Measurements from ENCODE around the gene CYBC1.

The CYBC1 gene

GRCh38 chr17:82410014-82410716 is 40.4 kb downstream of the CYBC1 start:
- no peak for TF ChIP-seq TAF1 (IDR thresholded peaks at IDR 0.05; ENCODE audit: borderline replicate concordance, low read depth, low read length)
- TF ChIP-seq POLR2AphosphoS5 (IDR thresholded peaks at IDR 0.05; ENCODE audit: low read depth, low read length), result no peak
- no peak for TF ChIP-seq POLR2A (IDR thresholded peaks at IDR 0.05; ENCODE audit: low read depth, low read length)
- no peak for FAIRE-seq
- DNase-seq (ENCODE audit: insufficient read length), result no peak

DNA sequence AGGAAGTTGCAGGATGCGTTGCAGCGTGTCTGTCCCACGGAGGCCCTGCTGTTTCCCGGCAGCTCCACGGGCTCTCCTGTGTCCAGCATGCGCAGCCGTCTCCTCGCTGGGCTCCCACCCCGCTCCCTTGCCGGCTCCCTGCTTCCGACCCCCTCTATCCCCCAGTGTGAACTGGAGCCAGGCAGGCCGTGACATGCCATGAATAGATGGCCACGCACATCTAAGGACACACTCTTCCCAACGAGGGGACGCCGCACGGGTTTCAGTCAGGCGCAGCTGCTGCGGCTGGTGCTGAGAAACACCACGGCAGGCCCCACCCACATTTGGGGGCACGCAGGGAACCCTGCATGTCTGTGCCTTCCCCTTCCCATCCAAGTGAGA is 41.6 kb downstream of the CYBC1 start:
- no peak for FAIRE-seq
- no peak for DNase-seq (ENCODE audit: insufficient read length)
- no peak for TF ChIP-seq POLR2A (IDR thresholded peaks at IDR 0.05; ENCODE audit: low read depth, low read length)
- no peak for TF ChIP-seq TAF1 (IDR thresholded peaks at IDR 0.05; ENCODE audit: borderline replicate concordance, low read depth, low read length)
- TF ChIP-seq POLR2AphosphoS5 (IDR thresholded peaks at IDR 0.05; ENCODE audit: low read depth, low read length), result no peak

DNA sequence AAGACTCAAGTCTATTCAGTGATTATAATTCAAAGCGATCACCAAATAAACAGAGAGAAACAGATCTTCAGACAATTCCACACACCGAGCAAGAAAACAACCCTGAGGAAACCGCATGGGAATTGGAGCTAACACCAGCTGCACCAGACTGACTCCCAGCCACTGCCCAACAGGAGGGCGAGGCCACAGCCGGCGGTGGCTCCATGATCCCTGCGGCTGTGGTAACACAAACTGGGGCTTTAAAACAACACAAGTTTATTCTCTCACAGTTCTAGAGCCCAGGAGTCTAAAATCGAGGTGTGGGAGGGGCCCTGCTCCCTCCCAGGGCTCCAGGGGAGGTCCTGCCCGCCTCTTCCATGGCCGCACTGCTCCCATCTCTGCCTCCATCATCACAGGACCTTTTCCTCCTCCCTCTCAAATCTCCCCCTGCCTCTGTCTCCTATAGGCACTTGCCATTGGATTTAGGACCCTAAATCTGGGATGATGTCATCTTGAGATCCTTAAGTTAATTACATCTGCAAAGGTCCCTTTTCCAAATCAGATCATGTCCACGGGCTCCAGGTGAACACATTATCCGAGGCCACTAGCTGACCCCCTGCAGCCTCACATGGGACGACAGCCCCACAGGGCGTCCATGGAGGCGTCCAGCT is 42.1 kb downstream of the CYBC1 start:
- FAIRE-seq, result no peak
- TF ChIP-seq TAF1 (IDR thresholded peaks at IDR 0.05; ENCODE audit: borderline replicate concordance, low read depth, low read length) (no peak), POLR2AphosphoS5 (IDR thresholded peaks at IDR 0.05; ENCODE audit: low read depth, low read length) (no peak)
- DNase-seq (ENCODE audit: insufficient read length), result no peak

GRCh38 chr17:82407255-82407654 is 43.3 kb downstream of the CYBC1 start:
- FAIRE-seq, result no peak
- TF ChIP-seq POLR2AphosphoS5 (IDR thresholded peaks at IDR 0.05; ENCODE audit: low read depth, low read length) (no peak), TAF1 (IDR thresholded peaks at IDR 0.05; ENCODE audit: borderline replicate concordance, low read depth, low read length) (no peak), POLR2A (IDR thresholded peaks at IDR 0.05; ENCODE audit: low read depth, low read length) (no peak)
- no peak for DNase-seq (ENCODE audit: insufficient read length)

GRCh38 chr17:82406131-82406671 is 44.4 kb downstream of the CYBC1 start:
- TF ChIP-seq POLR2A (IDR thresholded peaks at IDR 0.05; ENCODE audit: low read depth, low read length) (no peak), POLR2AphosphoS5 (IDR thresholded peaks at IDR 0.05; ENCODE audit: low read depth, low read length) (no peak), TAF1 (IDR thresholded peaks at IDR 0.05; ENCODE audit: borderline replicate concordance, low read depth, low read length) (no peak)
- DNase-seq (ENCODE audit: insufficient read length) (no peak), FAIRE-seq (no peak)

DNA sequence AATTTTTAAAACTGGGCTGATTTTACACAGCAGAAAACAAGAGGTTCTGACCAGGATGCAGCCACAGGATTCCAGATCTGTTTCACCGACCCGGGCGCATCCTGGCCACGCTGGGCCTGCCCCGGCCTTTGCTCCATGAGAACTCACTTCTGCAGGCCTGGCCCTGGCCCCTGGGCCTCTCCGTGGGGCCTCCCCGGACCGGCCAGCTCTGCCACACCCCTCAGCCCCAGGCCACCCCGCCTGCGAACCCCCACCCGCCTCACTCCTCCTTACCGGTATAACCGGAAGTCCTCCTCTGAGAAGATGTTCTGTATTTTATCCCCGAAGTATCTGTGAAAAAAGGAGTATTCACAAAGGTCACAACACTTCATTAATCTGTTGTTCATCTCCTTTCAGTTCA is 45.5 kb downstream of the CYBC1 start:
- no peak for TF ChIP-seq POLR2A (IDR thresholded peaks at IDR 0.05; ENCODE audit: low read depth, low read length)
- TF ChIP-seq TAF1 (IDR thresholded peaks at IDR 0.05; ENCODE audit: borderline replicate concordance, low read depth, low read length), result no peak
- TF ChIP-seq POLR2AphosphoS5 (IDR thresholded peaks at IDR 0.05; ENCODE audit: low read depth, low read length), result no peak
- FAIRE-seq, result no peak
- no peak for DNase-seq (ENCODE audit: insufficient read length)

DNA sequence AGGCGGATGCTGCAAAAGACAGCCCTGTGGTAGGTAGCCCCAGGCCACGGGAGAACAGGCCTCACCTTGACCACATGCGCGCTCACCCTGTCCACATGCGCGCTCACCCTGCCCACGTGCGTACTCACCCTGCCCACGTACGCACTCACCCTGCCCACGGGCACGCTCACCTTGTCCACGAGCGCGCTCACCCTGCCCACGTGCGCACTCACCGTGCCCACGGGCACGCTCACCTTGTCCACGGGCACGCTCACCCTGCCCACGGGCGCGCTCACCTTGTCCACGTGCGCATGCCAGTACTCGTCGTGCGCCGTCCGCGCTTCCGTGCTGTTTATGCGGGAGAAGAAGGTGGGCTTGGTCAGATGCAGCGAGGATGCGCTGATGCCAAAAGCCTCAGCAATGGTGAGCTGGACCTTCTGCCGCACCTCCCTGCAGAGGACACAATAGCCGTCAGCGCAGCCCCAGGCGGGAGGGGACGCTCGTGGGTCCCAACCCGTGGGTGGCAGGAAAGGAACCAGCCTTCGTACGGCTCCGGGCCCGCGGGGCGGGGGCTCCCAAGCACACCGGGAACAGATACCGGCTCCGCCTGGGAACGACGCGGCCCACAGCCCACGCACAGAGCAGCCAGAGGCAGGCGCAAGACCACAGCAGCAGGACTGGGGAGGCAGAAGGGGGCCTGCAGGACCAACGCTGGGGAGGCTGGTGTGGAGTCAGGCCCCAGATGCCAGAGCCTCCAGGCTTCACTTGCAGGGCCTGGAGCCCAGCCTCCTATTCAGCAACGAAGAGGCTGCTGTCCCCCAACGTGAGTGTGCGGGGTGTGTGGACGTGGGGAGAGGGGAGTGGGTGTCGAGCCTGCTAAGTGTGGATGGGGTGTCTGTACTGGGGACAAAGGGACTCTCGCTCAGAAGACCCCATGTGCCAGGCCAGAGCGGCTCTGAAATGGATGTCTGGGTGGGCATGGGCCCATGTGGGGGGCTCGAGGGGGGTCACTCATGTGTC is 46.6 kb downstream of the CYBC1 start:
- no peak for TF ChIP-seq POLR2A (IDR thresholded peaks at IDR 0.05; ENCODE audit: low read depth, low read length)
- TF ChIP-seq POLR2AphosphoS5 (IDR thresholded peaks at IDR 0.05; ENCODE audit: low read depth, low read length), result no peak; the same call in 1 of the 2 replicates
- no peak for TF ChIP-seq TAF1 (IDR thresholded peaks at IDR 0.05; ENCODE audit: borderline replicate concordance, low read depth, low read length)
- FAIRE-seq (no peak), DNase-seq (ENCODE audit: insufficient read length) (no peak)

DNA sequence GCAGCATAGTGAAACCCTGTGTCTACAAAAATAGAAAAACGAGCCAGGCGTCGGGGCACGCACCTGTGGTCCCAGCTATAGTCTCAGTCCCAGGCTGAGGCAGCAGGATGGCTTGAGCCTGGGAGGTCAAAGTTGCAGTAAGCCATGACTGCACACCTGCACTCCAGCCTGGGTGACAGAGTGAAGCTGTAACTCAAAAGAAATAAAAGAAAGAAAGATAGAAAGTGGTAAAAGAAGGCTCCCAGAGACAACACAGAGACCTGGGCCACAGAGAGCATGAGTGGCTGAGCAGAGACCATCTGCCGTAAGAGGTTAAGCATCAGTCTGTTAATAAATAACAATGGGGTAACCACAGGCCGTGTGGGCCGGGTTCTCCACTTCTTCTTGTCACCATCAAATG is 47.7 kb downstream of the CYBC1 start:
- FAIRE-seq (no peak), DNase-seq (ENCODE audit: insufficient read length) (no peak)
- no peak for TF ChIP-seq TAF1 (IDR thresholded peaks at IDR 0.05; ENCODE audit: borderline replicate concordance, low read depth, low read length)
- TF ChIP-seq POLR2AphosphoS5 (IDR thresholded peaks at IDR 0.05; ENCODE audit: low read depth, low read length), result no peak
- TF ChIP-seq POLR2A (IDR thresholded peaks at IDR 0.05; ENCODE audit: low read depth, low read length), result no peak

DNA sequence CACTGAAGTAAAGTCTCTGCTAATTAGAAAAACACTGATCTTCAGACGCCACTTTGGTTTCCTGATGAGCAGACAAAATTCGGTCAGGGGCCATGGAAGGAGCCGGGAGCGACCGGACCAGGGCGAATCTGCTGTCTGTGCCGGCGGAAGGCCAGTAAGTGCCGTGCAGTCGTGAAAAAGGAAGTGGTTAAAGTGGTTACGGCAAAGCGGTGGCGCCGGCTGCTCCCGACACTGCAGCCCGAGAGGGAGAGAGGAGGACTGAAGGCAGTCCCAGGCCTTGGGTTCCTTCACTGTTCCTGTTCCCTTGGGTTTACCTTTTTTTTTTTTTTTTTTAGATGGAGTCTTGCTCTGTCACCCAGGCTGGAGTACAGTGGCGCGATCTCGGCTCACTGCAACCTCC is 49.7 kb downstream of the CYBC1 start:
- DNase-seq (ENCODE audit: insufficient read length) (peak; percentile 87), FAIRE-seq (peak; percentile 53)
- TF ChIP-seq TAF1 (IDR thresholded peaks at IDR 0.05; ENCODE audit: borderline replicate concordance, low read depth, low read length) (no peak), POLR2AphosphoS5 (IDR thresholded peaks at IDR 0.05; ENCODE audit: low read depth, low read length) (no peak), POLR2A (IDR thresholded peaks at IDR 0.05; ENCODE audit: low read depth, low read length) (no peak)

DNA sequence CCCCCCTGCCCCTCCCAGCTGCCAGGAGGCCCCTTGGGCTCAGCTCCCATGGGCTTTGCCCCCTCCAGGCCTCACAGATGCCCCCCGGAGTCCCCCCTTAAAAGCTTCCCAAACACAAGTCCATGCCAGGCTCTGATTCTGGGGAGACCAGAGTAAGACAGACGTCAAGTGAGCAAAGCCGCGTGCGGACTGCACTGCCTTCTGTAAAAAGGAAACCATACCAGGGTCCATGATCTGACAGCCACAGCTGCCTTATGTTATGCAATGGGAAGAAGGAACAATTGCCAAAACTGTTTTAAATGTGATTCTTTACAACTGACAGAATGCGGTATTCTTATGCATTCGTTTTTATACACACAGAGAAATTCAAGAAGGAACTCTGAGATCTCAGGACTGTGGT is 50.3 kb downstream of the CYBC1 start:
- TF ChIP-seq TAF1 (IDR thresholded peaks at IDR 0.05; ENCODE audit: borderline replicate concordance, low read depth, low read length), result no peak
- TF ChIP-seq POLR2A (IDR thresholded peaks at IDR 0.05; ENCODE audit: low read depth, low read length), result no peak
- no peak for TF ChIP-seq POLR2AphosphoS5 (IDR thresholded peaks at IDR 0.05; ENCODE audit: low read depth, low read length)
- FAIRE-seq, result no peak
- DNase-seq (ENCODE audit: insufficient read length), result no peak

DNA sequence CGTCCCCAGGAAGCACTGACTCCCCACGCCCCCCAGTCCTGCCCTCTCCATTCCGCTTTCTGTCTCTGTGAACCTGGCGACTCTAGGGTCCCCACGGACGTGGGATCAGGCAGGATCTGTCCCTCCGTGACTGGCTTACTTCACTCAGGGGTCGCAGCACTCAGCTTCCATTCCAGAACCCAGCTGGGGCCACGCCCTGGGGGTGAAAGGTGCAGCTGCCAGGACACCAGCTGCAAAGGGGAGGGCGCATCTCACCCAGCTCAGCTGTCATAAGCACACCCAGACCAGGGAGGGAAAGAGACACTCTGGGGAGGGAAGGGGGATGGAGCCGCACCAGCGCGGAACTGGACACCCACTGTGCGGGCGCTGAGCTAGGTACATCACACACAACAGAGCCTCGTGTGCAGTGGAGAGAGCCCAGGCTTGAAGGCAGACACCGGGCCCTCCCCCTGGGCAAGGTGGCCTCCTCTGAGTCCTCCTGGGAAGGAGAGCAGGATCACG is 50.9 kb downstream of the CYBC1 start:
- no peak for FAIRE-seq
- TF ChIP-seq POLR2AphosphoS5 (IDR thresholded peaks at IDR 0.05; ENCODE audit: low read depth, low read length), result no peak
- no peak for TF ChIP-seq TAF1 (IDR thresholded peaks at IDR 0.05; ENCODE audit: borderline replicate concordance, low read depth, low read length)
- no peak for TF ChIP-seq POLR2A (IDR thresholded peaks at IDR 0.05; ENCODE audit: low read depth, low read length)

More for the DNA sequence above, 50.9 kb downstream of the CYBC1 start:
- no peak for DNase-seq (ENCODE audit: insufficient read length)

Measured in GM12892 (cell line).